ENCODE data around the gene ARID5B. TPM values are rescaled to one million over a fixed set of nuclear protein-coding genes. Genes with fewer than 3 reads are reported as not detected.

The ARID5B gene
- total and polyA plus RNA-seq, 2 of the 4 experiments (the other 2 are of a cell fraction), result 41.0 to 125 TPM

GRCh38 chr10:61897671-61898434 lies 3.6 kb upstream of the ARID5B start:
- peak overlapping the region; percentile 66 for H2BK20ac ChIP-seq (ENCODE audit: low read depth, low read length)
- H3K36me3 ChIP-seq (ENCODE audit: control insufficient read depth, insufficient read depth, low read length), result no peaks in the 10 kb centered on the region; the same call in 1 of the 2 replicates
- peak overlapping the region; percentile 20; the same call in 1 of the 2 replicates for H3K9ac ChIP-seq (ENCODE audit: low read depth, low read length)
- ATAC-seq (ENCODE audit: low read depth), result no peak
- 0 out of 2 replicates have a peak overlapping the region, but pooled peaks have one; percentile 53 for H4K91ac ChIP-seq (ENCODE audit: insufficient read depth, low read depth, low read length)
- H2BK120ac ChIP-seq (ENCODE audit: low read depth, low read length), result peak overlapping the region; percentile 48
- BruUV-seq (replicated peaks), result no TSS peak
- no peaks in the 10 kb centered on the region for H3K9me3 ChIP-seq (ENCODE audit: control insufficient read depth, insufficient read depth, low read length)
- peak overlapping the region; percentile 5; the same call in 1 of the 2 replicates for H3K18ac ChIP-seq (ENCODE audit: low read depth, low read length)
- H4K20me1 ChIP-seq (ENCODE audit: insufficient read depth, low read length), result no peaks in the 10 kb centered on the region
- dilution Hi-C loops (cut with HindIII; ENCODE audit: low sequenced_read_pairs, unreplicated experiment) (no loop called here), in situ Hi-C loops (cut with MboI; ENCODE audit: low sequenced_read_pairs) (no loop called here), intact Hi-C loops (cut with micrococcal nuclease) (no loop called here)
- H3K9me1 ChIP-seq (ENCODE audit: insufficient read depth, low read length), result peaks cover 4% of the 10 kb centered on the region; the same call in 1 of the 2 replicates
- peak overlapping the region; percentile 46 for H3K4me2 ChIP-seq (ENCODE audit: low read depth, low read length)
- peak overlapping the region; percentile 74 for H3K4ac ChIP-seq (ENCODE audit: low read depth, low read length)
- no peaks in the 10 kb centered on the region for H3K27me3 ChIP-seq (ENCODE audit: control insufficient read depth, insufficient read depth, low read length)
- peak; percentile 38 for DNase-seq
- H2AFZ ChIP-seq (replicated peaks; ENCODE audit: low read length, poor library complexity), result peak overlapping the region; percentile 87
- peak overlapping the region; percentile 0 for H2BK5ac ChIP-seq (ENCODE audit: low read depth, low read length, poor library complexity, severe bottlenecking)
- peak overlapping the region; percentile 61 for H2BK15ac ChIP-seq (ENCODE audit: low read depth, low read length)
- H2AK9ac ChIP-seq (replicated peaks; ENCODE audit: low read depth, low read length, poor library complexity), result no peak overlapping the region
- H3K23ac ChIP-seq (ENCODE audit: low read depth, low read length), result 0 out of 2 replicates have a peak overlapping the region, but pooled peaks have one; percentile 25
- H3K14ac ChIP-seq (replicated peaks; ENCODE audit: low read depth, low read length), result peak overlapping the region; percentile 48
- ChIA-PET POLR2A (ENCODE audit: unreplicated experiment) (no interaction called here), CTCF (interaction anchor here (0.6 to 1.8 kb wide), 7 partner anchors 8 to 343 kb away, joined by 3 to 6 read pairs (median 3); no protein-coding TSS in a partner anchor)
- no peak overlapping the region for H3K4me3 ChIP-seq (ENCODE audit: insufficient read depth, low read depth, low read length)
- H2AK5ac ChIP-seq (ENCODE audit: low read depth, low read length), result no peak overlapping the region
- H3K56ac ChIP-seq (ENCODE audit: extremely low read depth, insufficient read depth, low read length), result no peak overlapping the region
- peaks cover 12% of the 10 kb centered on the region for H3K4me1 ChIP-seq (ENCODE audit: control insufficient read depth, insufficient read depth, low read length)
- TF ChIP-seq BHLHE40 (IDR thresholded peaks at IDR 0.05; ENCODE audit: low read depth, low read length) (no peak), RFX5 (IDR thresholded peaks at IDR 0.05; ENCODE audit: low read depth, low read length) (no peak), RAD21 (IDR thresholded peaks at IDR 0.05; ENCODE audit: low read length) (peak; percentile 26; the same call in 1 of the 2 replicates), CEBPB (IDR thresholded peaks at IDR 0.05; ENCODE audit: low read depth, low read length) (peak; percentile 14; the same call in 1 of the 2 replicates), MAFK (IDR thresholded peaks at IDR 0.05; ENCODE audit: low read depth, low read length) (peak; percentile 92), CTCF (conservative IDR thresholded peaks at IDR 0.05; ENCODE audit: low read depth, low read length) (peak; percentile 28; the same call in 1 of the 2 replicates), SMC3 (IDR thresholded peaks at IDR 0.05; ENCODE audit: low read depth, low read length) (no peak)
- 31% methylated on average over 3 of the region's 10 CpGs; no CpG with 5 or more reads in 1 of the 2 experiments for WGBS, 2 experiments (ENCODE audit: extremely low coverage in 2 of 2, insufficient read length in 1 of 2)
- no peak overlapping the region for H4K5ac ChIP-seq (ENCODE audit: low read depth, low read length)
- H3K79me1 ChIP-seq (ENCODE audit: low read depth in 1 of 2, low read length in 2 of 2), result peaks cover 0 to 12% of the 10 kb centered on the region in 2 experiments; a peak in 2 of 4 replicates
- peak overlapping the region; percentile 9 for H3K27ac ChIP-seq (ENCODE audit: insufficient read depth, low read length)
- H4K8ac ChIP-seq (ENCODE audit: low read depth in 2 of 2, low read length in 2 of 2), result peak overlapping the region; percentile 58 to 79; a peak in 2 of 4 replicates
